ENCODE measurements around the gene ADCY5.

The ADCY5 gene

GRCh38 chr3:123369085-123369484, 79.8 kb downstream of the ADCY5 start:
- no peak for DNase-seq (ENCODE audit: low spot score)

- DNase-seq (ENCODE audit: low spot score), result no peak
Observed at GRCh38 chr3:123367467-123368154, 81.3 kb downstream of the ADCY5 start.

DNA sequence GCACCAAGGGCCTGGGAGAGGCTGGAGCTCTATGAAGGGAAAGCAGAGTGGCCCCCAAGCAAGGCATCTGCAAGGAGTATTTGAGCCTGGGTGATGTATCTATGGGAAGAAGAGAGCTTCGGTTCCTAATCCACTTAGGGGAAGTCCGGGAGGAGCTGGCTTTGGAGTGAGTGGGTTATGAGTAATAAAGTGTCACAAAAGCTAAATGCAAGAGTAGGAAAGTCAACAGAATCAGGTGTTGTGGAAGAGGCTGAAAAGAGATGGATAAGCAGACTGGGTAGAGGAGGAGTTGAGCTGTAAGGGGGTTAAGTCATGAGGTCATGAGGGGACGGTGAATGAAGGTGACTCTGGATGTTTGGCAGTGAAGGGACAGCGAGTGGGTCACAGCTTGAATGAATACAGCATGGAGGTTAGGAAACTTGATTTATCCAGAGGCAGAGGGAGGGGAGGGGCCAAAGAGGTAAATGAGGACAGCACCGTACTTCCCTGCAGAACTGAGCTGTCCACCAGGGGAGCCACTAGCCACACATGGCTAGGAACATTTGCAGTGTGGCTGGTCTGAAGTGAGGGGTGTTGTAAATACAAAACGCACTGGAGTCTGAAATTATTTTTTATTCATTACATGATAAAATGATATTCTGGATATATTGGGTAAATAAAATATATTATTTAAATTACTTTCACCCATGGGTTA, 83.3 kb downstream of the ADCY5 start:
- no peak for DNase-seq (ENCODE audit: low spot score)

- DNase-seq (ENCODE audit: low spot score), result no peak
Observed at GRCh38 chr3:123361071-123361470, 87.8 kb downstream of the ADCY5 start.

DNA sequence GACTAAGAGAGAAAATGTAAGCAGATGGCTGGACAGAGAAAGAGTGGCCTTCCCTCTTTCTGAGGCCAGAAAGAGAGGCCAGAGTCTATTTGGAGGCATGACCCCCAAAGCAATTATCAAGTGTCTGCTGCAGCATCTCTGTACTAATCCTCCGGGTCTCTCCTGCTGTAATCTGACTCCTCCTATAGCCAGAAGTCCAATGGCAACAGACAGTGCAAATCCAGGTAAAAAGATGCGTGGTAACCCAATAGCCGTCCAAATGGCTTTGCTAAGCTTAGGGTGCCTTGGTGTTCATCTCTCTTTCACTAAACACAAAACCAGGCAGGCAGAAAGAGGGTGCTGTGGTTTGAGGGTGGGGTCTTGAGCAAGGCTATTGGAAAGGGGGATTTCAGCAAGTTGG, 91.6 kb downstream of the ADCY5 start:
- no peak for DNase-seq (ENCODE audit: low spot score)

DNA sequence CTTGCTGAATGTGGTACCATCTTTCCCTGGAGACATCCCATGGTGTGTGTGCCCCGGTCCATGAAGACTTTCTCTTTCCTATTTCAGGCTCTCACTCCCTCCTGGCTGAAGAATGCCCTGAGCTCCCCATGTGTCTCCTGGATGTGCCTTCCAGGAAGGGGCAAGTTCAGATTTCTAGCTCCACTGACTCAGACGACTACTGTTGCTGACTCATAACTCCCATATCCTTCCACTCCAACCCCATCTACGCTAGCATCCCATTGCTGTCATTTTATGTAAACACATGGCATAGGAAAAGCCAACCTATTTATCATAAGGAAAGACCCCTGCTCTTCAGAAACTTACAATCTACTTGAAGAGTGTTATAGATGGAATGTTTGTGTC, 95.0 kb downstream of the ADCY5 start:
- no peak for DNase-seq (ENCODE audit: low spot score)

- no peak for DNase-seq (ENCODE audit: low spot score)
Observed at GRCh38 chr3:123353227-123353849, 95.6 kb downstream of the ADCY5 start.

DNA sequence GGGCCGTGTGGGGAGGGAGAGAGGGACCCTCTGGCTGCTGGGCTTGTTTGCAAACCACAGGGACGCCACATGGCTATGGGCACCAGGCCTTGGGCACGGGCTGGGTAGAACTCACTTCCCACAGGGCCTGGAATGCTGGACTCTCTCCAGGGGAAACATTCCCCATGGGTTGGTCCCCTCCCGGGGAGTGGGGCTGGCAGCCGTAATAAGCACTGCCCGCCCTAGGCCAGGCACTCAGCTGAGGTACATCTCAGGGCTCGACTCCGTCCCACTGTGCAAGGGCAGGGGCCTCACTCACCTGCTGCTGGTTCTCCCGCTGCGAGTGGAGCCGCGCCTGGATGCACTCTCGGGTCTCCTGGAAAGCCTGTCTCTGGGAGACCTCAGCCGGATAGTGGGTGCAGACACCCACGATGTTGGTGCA, 96.7 kb downstream of the ADCY5 start:
- DNase-seq (ENCODE audit: low spot score), result no peak

DNA sequence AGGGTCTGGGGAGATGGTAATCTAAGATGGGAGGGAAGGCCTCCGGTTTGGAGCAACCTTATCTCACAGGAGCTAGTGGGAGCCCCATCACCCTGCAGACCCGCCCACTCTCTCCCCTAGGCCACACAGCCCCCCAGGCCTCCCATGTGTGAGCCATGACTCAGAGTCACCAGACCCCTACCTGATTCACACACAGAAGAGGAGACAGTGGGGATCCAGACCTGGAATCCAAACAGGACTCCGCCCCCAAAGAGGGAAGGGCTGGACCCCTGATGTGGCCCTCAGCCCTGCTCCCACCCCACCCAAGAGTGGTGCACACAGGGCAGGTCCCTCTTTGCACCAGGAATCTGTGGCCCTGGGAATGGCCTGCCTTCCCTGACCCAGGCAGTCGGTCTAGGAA, 97.4 kb downstream of the ADCY5 start:
- DNase-seq (ENCODE audit: low spot score), result no peak

DNA sequence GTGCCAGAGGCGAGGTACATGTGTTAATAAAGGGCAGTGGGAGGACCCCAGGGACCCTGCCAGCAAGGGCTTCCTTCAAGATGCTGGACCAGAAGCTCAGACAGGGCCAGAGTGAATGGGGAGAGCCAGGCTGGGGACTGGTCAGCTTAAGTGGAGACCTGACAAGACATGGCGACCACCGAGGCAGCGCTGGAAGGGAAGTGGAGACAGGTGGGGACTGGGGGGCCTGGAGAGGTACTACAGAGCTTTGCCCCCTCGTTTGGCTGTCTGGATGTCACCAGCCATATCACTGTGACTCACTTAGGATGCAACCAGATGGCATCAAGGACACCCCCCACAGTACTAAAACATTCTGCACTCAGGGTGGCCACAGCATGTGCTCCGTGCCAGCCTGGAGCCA, 97.9 kb downstream of the ADCY5 start:
- DNase-seq (ENCODE audit: low spot score), result no peak

DNA sequence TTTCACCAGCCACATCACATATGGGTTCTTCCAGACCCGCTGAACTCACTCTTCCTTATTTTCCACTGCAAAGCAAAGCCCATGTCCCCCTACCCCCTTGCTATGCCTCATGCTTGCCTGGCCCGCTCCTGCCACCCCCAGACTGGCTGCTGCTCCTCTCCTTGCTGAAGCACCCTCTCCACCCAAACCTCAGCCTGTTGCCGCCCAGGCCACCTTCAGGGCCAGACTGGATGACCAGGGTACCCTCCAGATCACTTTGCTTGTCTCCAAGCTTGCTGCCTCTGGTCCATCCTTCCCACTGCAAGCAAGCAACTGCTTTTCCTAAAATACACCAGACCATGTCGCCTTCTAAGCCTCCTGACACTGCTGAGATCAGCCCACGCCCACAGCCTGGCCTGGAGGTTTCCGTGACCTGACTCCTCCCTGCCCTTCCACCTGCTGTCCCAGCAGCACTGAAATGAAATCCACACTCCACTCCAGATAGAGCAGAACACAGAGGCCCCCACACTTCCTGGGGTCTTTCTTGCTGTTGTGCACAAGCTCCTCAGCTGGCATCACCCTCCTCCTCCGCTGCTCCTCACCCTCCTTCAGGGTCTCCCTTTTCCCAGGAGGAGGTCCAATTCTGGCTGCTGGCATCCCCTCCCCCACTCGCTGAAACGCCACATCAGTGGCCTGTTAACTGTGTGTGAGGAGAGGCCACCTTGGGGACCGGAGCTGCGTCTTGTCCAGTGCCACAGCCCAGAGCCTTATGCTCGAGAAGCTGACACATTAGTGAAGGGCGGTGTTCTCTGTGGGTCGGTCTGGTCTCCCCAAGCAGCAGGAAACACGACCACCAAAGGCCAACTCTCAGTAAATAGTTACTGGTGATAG, 99.1 kb downstream of the ADCY5 start:
- DNase-seq (ENCODE audit: low spot score), result no peak

GRCh38 chr3:123349201-123349535, 99.7 kb downstream of the ADCY5 start:
- DNase-seq (ENCODE audit: low spot score), result no peak

- no peak for DNase-seq (ENCODE audit: low spot score)
Observed at GRCh38 chr3:123348471-123349200, 100.3 kb downstream of the ADCY5 start.

GRCh38 chr3:123347691-123348264, 101.1 kb downstream of the ADCY5 start:
- no peak for DNase-seq (ENCODE audit: low spot score)

DNA sequence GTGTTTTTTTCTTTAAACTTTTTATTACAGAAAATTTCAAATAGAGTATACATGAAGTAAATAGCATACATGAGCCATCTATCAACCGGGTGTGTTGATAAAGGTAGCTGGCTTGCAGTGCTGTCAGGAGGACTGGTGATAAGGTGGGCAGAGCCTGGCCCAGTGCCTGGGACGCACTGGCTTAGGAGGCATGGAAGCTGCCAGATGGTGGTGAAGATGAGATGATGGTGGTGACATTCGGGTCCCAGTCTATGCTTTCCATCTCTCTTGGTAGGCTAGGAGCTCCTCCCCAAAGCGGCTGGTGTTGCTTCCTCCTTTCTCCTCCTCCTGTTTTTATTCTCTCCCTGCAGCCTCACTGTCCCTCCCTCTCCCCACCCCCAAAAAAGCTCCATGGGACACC, 101.7 kb downstream of the ADCY5 start:
- DNase-seq (ENCODE audit: low spot score), result no peak

GRCh38 chr3:123346021-123346420, 102.9 kb downstream of the ADCY5 start:
- no peak for DNase-seq (ENCODE audit: low spot score)

DNA sequence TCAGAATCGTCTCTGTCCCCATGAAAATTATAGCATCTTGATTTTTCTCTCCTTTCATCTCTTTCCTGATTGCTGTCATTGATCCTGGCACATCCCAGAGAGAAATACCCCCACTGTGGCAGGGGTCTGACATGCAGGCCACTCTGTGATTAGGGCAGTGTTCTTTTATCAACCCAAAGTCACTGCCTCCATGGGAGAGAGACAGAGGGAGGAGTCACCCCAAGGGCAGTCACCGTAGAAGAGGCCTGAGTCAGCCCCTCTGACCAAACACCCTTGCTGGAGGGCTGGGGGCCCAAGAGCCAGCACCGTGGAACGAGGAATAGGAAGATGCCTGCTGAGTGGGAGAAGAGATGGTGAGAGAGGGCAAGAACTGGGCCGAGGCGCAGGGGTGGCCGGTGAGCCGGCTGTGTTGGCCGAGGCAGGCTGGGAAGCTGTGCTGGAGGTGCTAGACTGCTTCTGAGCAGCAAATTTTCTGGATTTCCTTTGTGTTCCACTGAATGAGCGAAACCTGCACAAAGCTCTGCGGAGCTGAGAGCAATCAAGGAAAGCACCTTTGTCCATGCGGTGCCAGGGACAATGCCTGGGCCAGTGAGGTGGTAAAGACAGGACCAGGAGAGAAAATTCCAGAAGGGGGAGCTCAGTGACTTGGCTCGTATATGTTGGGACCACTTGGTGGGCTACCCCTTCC, 103.8 kb downstream of the ADCY5 start:
- DNase-seq (ENCODE audit: low spot score), result no peak

DNA sequence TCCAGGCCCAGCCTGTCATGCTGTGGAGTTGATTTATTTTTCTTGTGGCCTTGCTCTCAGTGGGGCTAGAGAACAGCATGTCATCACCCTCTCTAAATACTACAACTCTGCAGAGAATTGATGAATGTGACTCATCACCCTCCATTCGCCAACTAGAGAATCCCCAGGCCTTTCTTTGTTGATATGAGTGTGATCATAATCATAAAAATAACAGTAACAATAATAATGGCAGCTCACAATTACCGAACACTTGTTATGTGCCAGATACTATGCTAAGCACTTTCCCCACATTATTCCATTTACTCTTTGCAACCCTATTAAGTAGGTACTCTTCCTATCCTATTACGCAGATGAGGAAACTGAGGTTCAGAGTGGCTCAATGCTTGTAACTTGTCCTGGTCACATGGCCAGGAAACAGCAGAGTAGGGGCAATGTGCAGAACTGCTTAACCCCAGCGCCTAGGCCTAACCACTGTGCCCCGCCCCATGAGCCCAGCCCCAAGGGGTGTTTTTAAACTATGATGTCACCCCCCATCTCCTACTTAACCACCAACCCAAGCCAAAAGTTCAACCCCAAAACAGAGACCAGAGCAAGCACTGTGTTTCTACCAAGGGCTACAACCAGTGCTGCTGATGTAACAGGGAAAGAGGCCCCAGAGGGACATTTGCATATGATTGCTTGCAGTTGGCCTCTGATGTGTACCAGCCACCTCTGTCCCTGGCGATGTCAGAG, 104.5 kb downstream of the ADCY5 start:
- no peak for DNase-seq (ENCODE audit: low spot score)

- no peak for DNase-seq (ENCODE audit: low spot score)
Observed at GRCh38 chr3:123343296-123344174, 105.4 kb downstream of the ADCY5 start.
